Measurements from ENCODE around the gene ANTKMT. TPM values are rescaled to one million over a fixed set of nuclear protein-coding genes. Genes with fewer than 3 reads are reported as not detected.

ANTKMT gene
- total RNA-seq, 1 donor from 2014 or later: 7.5 TPM

GRCh38 chr16:678858-679813, 41.8 kb upstream of the ANTKMT start:
- Mint-ChIP-seq H3K4me1 (peaks cover 25% of the 10 kb centered on the region), H3K36me3 (peaks cover 3% of the 10 kb centered on the region), H3K27me3 (ENCODE audit: insufficient read depth, low read depth) (peaks cover 10% of the 10 kb centered on the region), H3K27ac (no peak overlapping the region), H3K4me3 (peak overlapping the region; percentile 84), H3K9me3 (no peaks in the 10 kb centered on the region)
- Histone ChIP-seq H3K27ac (no peak overlapping the region), H3K27me3 (peaks cover 17% of the 10 kb centered on the region), H2AFZ (replicated peaks) (peak overlapping the region; percentile 65), H3K4me2 (peak overlapping the region; percentile 71), H3K79me2 (ENCODE audit: low read depth) (peaks cover 33% of the 10 kb centered on the region), H3K9me3 (ENCODE audit: low read depth) (no peaks in the 10 kb centered on the region), H3K9ac (no peak overlapping the region), H3K4me1 (peaks cover 21% of the 10 kb centered on the region), H3F3A (ENCODE audit: low read depth) (peaks cover 62% of the 10 kb centered on the region), H3K36me3 (peaks cover 2% of the 10 kb centered on the region), H4K20me1 (ENCODE audit: low read depth) (peaks cover 46% of the 10 kb centered on the region), H3K4me3 (peak overlapping the region; percentile 47)
- peak; percentile 86 for DNase-seq (ENCODE audit: low spot score)
- TF ChIP-seq EZH2phosphoT487 (IDR thresholded peaks at IDR 0.05) (no peak), EZH2 (IDR thresholded peaks at IDR 0.05) (no peak), CTCF (IDR thresholded peaks at IDR 0.05) (no peak)

- Histone ChIP-seq H2AFZ (replicated peaks) (peak within 1 kb of the TSS; percentile 77), H3K4me1 (peaks cover 18% of the 10 kb centered on the region), H3K36me3 (peaks cover 2% of the 10 kb centered on the region)
Measured at GRCh38 chr16:679814-680624, 40.9 kb upstream of the ANTKMT start, which contains the start of gene STUB1. TSS of gene STUB1 (plus strand) at chr16:680410. CDS start at chr16:680526, 116 bp downstream.

GRCh38 chr16:680625-680945, 40.4 kb upstream of the ANTKMT start:
- TF ChIP-seq EZH2 (IDR thresholded peaks at IDR 0.05) (no peak), CTCF (IDR thresholded peaks at IDR 0.05) (no peak), EZH2phosphoT487 (IDR thresholded peaks at IDR 0.05) (no peak)
- no peak overlapping the region for H3K27ac Mint-ChIP-seq

More at GRCh38 chr16:679814-680624, 40.9 kb upstream of the ANTKMT start, which contains the start of gene STUB1:
- peaks cover 33% of the 10 kb centered on the region for H3K79me2 ChIP-seq (ENCODE audit: low read depth)
- peak within 1 kb of the TSS; percentile 72 for H3K27ac ChIP-seq
- H3K9me3 Mint-ChIP-seq: no peaks in the 10 kb centered on the region
- peak within 1 kb of the TSS; percentile 100 for H3K4me2 ChIP-seq
- peak within 1 kb of the TSS; percentile 85 for H3K4me3 Mint-ChIP-seq
- H3F3A ChIP-seq (ENCODE audit: low read depth): peaks cover 59% of the 10 kb centered on the region
- DNase-seq (ENCODE audit: low spot score): peak; percentile 97
- H4K20me1 ChIP-seq (ENCODE audit: low read depth): peaks cover 37% of the 10 kb centered on the region
- H3K27me3 ChIP-seq: peaks cover 15% of the 10 kb centered on the region
- no peaks in the 10 kb centered on the region for H3K9me3 ChIP-seq (ENCODE audit: low read depth)
- TF ChIP-seq EZH2phosphoT487 (IDR thresholded peaks at IDR 0.05) (no peak), EZH2 (IDR thresholded peaks at IDR 0.05) (no peak), CTCF (IDR thresholded peaks at IDR 0.05) (no peak)
- H3K9ac ChIP-seq: peak within 1 kb of the TSS; percentile 75
- peaks cover 8% of the 10 kb centered on the region for H3K27me3 Mint-ChIP-seq (ENCODE audit: insufficient read depth, low read depth)
- H3K36me3 Mint-ChIP-seq: peaks cover 3% of the 10 kb centered on the region
- no peak within 1 kb of the TSS for H3K27ac Mint-ChIP-seq
- H3K4me3 ChIP-seq: peak within 1 kb of the TSS; percentile 94
- peaks cover 25% of the 10 kb centered on the region for H3K4me1 Mint-ChIP-seq

More at GRCh38 chr16:680625-680945, 40.4 kb upstream of the ANTKMT start:
- peaks cover 2% of the 10 kb centered on the region for H3K36me3 ChIP-seq
- peak overlapping the region; percentile 75 for H3K9ac ChIP-seq
- Mint-ChIP-seq H3K4me3 (peak overlapping the region; percentile 82), H3K4me1 (peaks cover 25% of the 10 kb centered on the region), H3K36me3 (peaks cover 3% of the 10 kb centered on the region), H3K9me3 (no peaks in the 10 kb centered on the region), H3K27me3 (ENCODE audit: insufficient read depth, low read depth) (peaks cover 8% of the 10 kb centered on the region)
- no peak for DNase-seq (ENCODE audit: low spot score)
- H3F3A ChIP-seq (ENCODE audit: low read depth): peaks cover 59% of the 10 kb centered on the region
- H3K4me1 ChIP-seq: peaks cover 14% of the 10 kb centered on the region
- H3K4me2 ChIP-seq: peak overlapping the region; percentile 100
- peak overlapping the region; percentile 94 for H3K4me3 ChIP-seq
- H2AFZ ChIP-seq (replicated peaks): no peak overlapping the region
- H3K27me3 ChIP-seq: peaks cover 9% of the 10 kb centered on the region
- H4K20me1 ChIP-seq (ENCODE audit: low read depth): peaks cover 34% of the 10 kb centered on the region
- peaks cover 33% of the 10 kb centered on the region for H3K79me2 ChIP-seq (ENCODE audit: low read depth)
- no peaks in the 10 kb centered on the region for H3K9me3 ChIP-seq (ENCODE audit: low read depth)
- peak overlapping the region; percentile 72 for H3K27ac ChIP-seq
